HEK293 (cell line): Measurements from ENCODE around the gene TOMM34.

Source experiments
- BCL11A ChIP-seq: fragments of 450-650 bp; formaldehyde crosslinking; IDR thresholded peaks from 2 replicates; pipeline ENCODE4 v1.5.1; 2016; ENCODE audit warnings: low read depth, missing biosample characterization, missing genetic modification characterization
- BCL6B ChIP-seq: fragments of 450-650 bp; formaldehyde crosslinking; IDR thresholded peaks from 2 replicates; pipeline ENCODE4 v1.5.1; 2017; ENCODE audit warnings: missing biosample characterization, missing genetic modification characterization
- GLIS1 ChIP-seq: fragments of 450-650 bp; formaldehyde crosslinking; IDR thresholded peaks from 2 replicates; pipeline ENCODE4 v1.5.1; 2016; ENCODE audit warnings: missing biosample characterization, missing genetic modification characterization
- KLF16 ChIP-seq: fragments of 450-650 bp; formaldehyde crosslinking; IDR thresholded peaks from 2 replicates; pipeline ENCODE4 v1.5.1; 2017; ENCODE audit warnings: missing biosample characterization, missing genetic modification characterization
- KLF9 ChIP-seq: fragments of 450-650 bp; formaldehyde crosslinking; IDR thresholded peaks from 2 replicates; pipeline ENCODE4 v1.5.1; 2016; ENCODE audit warnings: missing biosample characterization, missing genetic modification characterization, low read depth
- PRDM10 ChIP-seq: fragments of 450-650 bp; formaldehyde crosslinking; IDR thresholded peaks from 2 replicates; pipeline ENCODE4 v1.5.1; 2016; ENCODE audit warnings: missing biosample characterization, missing genetic modification characterization
- REST ChIP-seq: fragments of 450-650 bp; formaldehyde crosslinking; IDR thresholded peaks from 2 replicates; pipeline ENCODE4 v1.5.1; 2016; ENCODE audit warnings: missing biosample characterization, missing genetic modification characterization
- ZBTB26 ChIP-seq: fragments of 450-650 bp; formaldehyde crosslinking; optimal IDR thresholded peaks from 2 replicates; pipeline ENCODE3; 2016; ENCODE audit warnings: missing biosample characterization, mild to moderate bottlenecking, missing genetic modification characterization
- ZBTB7A ChIP-seq: fragments of 450-650 bp; formaldehyde crosslinking; IDR thresholded peaks from 2 replicates; pipeline ENCODE4 v1.5.1; 2016; ENCODE audit warnings: low read depth, missing biosample characterization, missing genetic modification characterization
- ZBTB8A ChIP-seq: fragments of 450-650 bp; formaldehyde crosslinking; IDR thresholded peaks from 2 replicates; pipeline ENCODE4 v1.5.1; 2016; ENCODE audit warnings: missing biosample characterization, missing genetic modification characterization
- ZFHX2 ChIP-seq: fragments of 450-650 bp; formaldehyde crosslinking; conservative IDR thresholded peaks from 2 replicates; pipeline ENCODE4 v1.5.1; 2016; ENCODE audit warnings: missing biosample characterization, missing genetic modification characterization
- ZNF133 ChIP-seq: fragments of 450-650 bp; formaldehyde crosslinking; IDR thresholded peaks from 2 replicates; pipeline ENCODE4 v1.5.1; 2016; ENCODE audit warnings: missing biosample characterization, missing genetic modification characterization
- ZNF174 ChIP-seq: fragments of 450-650 bp; formaldehyde crosslinking; IDR thresholded peaks from 2 replicates; pipeline ENCODE4 v1.5.0; 2017; ENCODE audit warnings: missing biosample characterization, mild to moderate bottlenecking, missing genetic modification characterization
- ZNF302 ChIP-seq: fragments of 450-650 bp; formaldehyde crosslinking; IDR thresholded peaks from 2 replicates; pipeline ENCODE4 v1.5.1; 2016; ENCODE audit warnings: missing biosample characterization, missing genetic modification characterization, low read depth
- ZNF324 ChIP-seq: fragments of 450-650 bp; formaldehyde crosslinking; IDR thresholded peaks from 2 replicates; pipeline ENCODE4 v1.5.1; 2016; ENCODE audit warnings: missing biosample characterization, missing genetic modification characterization
- ZNF366 ChIP-seq: fragments of 450-650 bp; formaldehyde crosslinking; conservative IDR thresholded peaks from 2 replicates; pipeline ENCODE4 v1.5.1; 2016; ENCODE audit warnings: missing biosample characterization, missing genetic modification characterization
- ZNF391 ChIP-seq: fragments of 450-650 bp; formaldehyde crosslinking; IDR thresholded peaks from 2 replicates; pipeline ENCODE4 v1.5.1; 2016; ENCODE audit warnings: low read depth, missing biosample characterization, missing genetic modification characterization, borderline replicate concordance
- ZNF580 ChIP-seq: fragments of 450-650 bp; formaldehyde crosslinking; IDR thresholded peaks from 2 replicates; pipeline ENCODE4 v1.5.1; 2016; ENCODE audit warnings: missing biosample characterization, missing genetic modification characterization
- ZNF610 ChIP-seq: fragments of 450-650 bp; formaldehyde crosslinking; IDR thresholded peaks from 2 replicates; pipeline ENCODE4 v1.5.1; 2016; ENCODE audit warnings: missing biosample characterization, missing genetic modification characterization, borderline replicate concordance
- ZNF654 ChIP-seq: fragments of 450-650 bp; formaldehyde crosslinking; IDR thresholded peaks from 2 replicates; pipeline ENCODE4 v1.5.1; 2016; ENCODE audit warnings: low read depth, missing biosample characterization, missing genetic modification characterization
- ZNF658 ChIP-seq: fragments of 450-650 bp; formaldehyde crosslinking; IDR thresholded peaks from 2 replicates; pipeline ENCODE4; 2016; ENCODE audit warnings: missing biosample characterization, missing genetic modification characterization
- ZNF692 ChIP-seq: fragments of 450-650 bp; formaldehyde crosslinking; IDR thresholded peaks from 2 replicates; pipeline ENCODE4 v1.5.1; 2016; ENCODE audit warnings: missing biosample characterization, missing genetic modification characterization
- ZNF843 ChIP-seq: fragments of 450-650 bp; formaldehyde crosslinking; IDR thresholded peaks from 2 replicates; pipeline ENCODE4 v1.5.1; 2016; ENCODE audit warnings: missing biosample characterization, missing genetic modification characterization
- TF ChIP-seq, protein P1 (sequence below): fragments of 450-650 bp; formaldehyde crosslinking; IDR thresholded peaks from 2 replicates; pipeline ENCODE4 v1.5.1; 2016; ENCODE audit warnings: missing biosample characterization, missing genetic modification characterization

TOMM34 gene

GRCh38 chr20:44966030-44966961 lies 6.1 kb upstream of the TOMM34 start, which contains the start of gene STK4 (continued):
- no peak for TF ChIP-seq BCL6B (tag by site-specific recombination)
- TF ChIP-seq ZBTB7A = peak; percentile 97
- TF ChIP-seq ZNF843 (tag by site-specific recombination) = no peak
- TF ChIP-seq KLF9 (tag by site-specific recombination) = peak; percentile 75
- TF ChIP-seq GLIS1 (tag by site-specific recombination) = peak; percentile 24; the same call in 1 of the 2 replicates
- TF ChIP-seq ZNF302 (tag by site-specific recombination) = no peak
- TF ChIP-seq, protein P1, sequence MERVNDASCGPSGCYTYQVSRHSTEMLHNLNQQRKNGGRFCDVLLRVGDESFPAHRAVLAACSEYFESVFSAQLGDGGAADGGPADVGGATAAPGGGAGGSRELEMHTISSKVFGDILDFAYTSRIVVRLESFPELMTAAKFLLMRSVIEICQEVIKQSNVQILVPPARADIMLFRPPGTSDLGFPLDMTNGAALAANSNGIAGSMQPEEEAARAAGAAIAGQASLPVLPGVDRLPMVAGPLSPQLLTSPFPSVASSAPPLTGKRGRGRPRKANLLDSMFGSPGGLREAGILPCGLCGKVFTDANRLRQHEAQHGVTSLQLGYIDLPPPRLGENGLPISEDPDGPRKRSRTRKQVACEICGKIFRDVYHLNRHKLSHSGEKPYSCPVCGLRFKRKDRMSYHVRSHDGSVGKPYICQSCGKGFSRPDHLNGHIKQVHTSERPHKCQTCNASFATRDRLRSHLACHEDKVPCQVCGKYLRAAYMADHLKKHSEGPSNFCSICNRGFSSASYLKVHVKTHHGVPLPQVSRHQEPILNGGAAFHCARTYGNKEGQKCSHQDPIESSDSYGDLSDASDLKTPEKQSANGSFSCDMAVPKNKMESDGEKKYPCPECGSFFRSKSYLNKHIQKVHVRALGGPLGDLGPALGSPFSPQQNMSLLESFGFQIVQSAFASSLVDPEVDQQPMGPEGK (tag by site-specific recombination) = peak; percentile 66
- no peak for TF ChIP-seq ZNF654 (tag by site-specific recombination)
- TF ChIP-seq BCL11A (tag by site-specific recombination) = no peak
- TF ChIP-seq ZNF692 (tag by site-specific recombination) = peak; percentile 60; the same call in 1 of the 2 replicates
- no peak for TF ChIP-seq ZNF174 (tag by site-specific recombination)
- TF ChIP-seq KLF16 = peak; percentile 77
- peak; percentile 15; the same call in 1 of the 2 replicates for TF ChIP-seq ZNF391 (tag by site-specific recombination)
- TF ChIP-seq ZNF133 (tag by site-specific recombination) = no peak
- peak; percentile 87 for TF ChIP-seq ZFHX2 (tag by site-specific recombination)
- no peak for TF ChIP-seq ZNF580 (tag by site-specific recombination)
- peak; percentile 98 for TF ChIP-seq ZBTB26 (tag by site-specific recombination)
- TF ChIP-seq REST = 0 out of 2 replicates have a peak, but pooled peaks have one; percentile 18
- TF ChIP-seq ZNF324 (tag by site-specific recombination) = 0 out of 2 replicates have a peak, but pooled peaks have one; percentile 15
- TF ChIP-seq ZNF610 (tag by site-specific recombination) = peak; percentile 53; the same call in 1 of the 2 replicates
- peak; percentile 34; the same call in 1 of the 2 replicates for TF ChIP-seq PRDM10 (tag by site-specific recombination)
- TF ChIP-seq ZNF366 (tag by site-specific recombination) = no peak
- no peak for TF ChIP-seq ZNF658 (tag by site-specific recombination)
- peak; percentile 93 for TF ChIP-seq ZBTB8A
